GM08714 (cell line): ENCODE data around the gene DNTT.

Source experiments
- H3K4me3 ChIP-seq: fragments of 200-500 bp; sonication (Bioruptor generic); 2 replicates; pipeline ENCODE4 v1.5.1; 2014; ENCODE audit warnings: mild to moderate bottlenecking, low read length, inconsistent platforms
- ZNF274 ChIP-seq: IDR thresholded peaks from 2 replicates; pipeline ENCODE4 v1.6.1; 2012; ENCODE audit warnings: mild to moderate bottlenecking, low read depth, low read length

Gene DNTT

DNA sequence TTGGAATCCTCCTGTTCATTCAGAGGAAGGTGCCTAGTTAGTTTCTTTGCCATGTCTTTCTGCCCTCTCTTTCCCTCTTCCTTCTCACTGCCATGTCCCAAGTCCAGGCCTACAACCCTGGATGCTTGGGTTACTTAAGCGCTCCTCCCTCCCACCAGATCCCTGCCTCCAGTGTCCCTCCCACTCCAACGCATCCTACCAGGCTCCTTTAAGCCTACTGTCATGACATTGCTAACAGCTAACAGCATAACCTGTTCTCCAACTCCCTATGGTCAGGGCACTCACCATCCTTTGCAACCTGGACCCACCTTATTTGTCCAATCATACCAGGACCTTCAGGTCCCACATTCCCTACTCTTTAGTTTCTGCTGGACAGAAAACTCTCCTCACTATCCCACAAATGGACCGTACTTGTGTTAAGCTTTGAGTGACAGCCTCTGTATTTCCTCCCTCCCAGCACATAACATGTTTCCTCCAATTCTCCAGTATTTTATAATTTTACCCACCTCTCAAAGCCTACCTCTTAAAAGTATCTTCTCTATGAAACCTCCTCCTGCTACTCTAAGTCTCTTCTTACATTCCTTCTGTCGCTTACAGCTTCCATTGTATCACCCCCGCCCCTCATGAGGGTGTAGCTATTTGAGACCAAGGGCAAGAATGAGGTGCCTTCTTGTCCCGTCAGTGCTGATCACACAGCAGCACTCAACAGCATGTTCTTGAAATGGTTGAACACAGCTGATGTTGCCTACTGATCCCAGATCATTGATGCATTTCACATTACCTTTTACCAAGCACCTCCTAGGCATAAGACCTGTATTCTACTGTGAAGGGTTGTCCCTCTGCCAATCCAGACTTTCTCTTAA is 34.6 kb upstream of the DNTT start:
- peak overlapping the region; percentile 100 for H3K4me3 ChIP-seq
- TF ChIP-seq ZNF274 = no peak

DNA sequence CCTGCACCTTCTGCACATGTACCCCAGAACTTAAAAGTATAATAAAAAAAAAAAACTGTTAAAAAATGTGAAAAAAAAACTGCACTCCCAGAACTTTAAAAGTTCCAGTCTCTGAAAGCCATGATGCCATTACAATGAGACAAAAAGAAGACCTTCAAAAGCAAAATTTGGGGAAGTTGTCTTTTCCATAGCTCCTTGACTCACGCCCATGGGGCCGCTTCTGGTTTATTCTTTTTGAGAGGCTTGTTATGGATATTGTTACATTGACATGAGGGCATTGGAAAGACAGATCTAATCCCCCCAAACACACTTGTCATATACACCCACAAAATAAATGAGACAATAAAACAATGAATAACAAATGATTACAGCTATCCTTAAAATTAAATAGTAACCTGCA is 33.7 kb upstream of the DNTT start:
- peak overlapping the region; percentile 100 for H3K4me3 ChIP-seq
- no peak for TF ChIP-seq ZNF274

DNA sequence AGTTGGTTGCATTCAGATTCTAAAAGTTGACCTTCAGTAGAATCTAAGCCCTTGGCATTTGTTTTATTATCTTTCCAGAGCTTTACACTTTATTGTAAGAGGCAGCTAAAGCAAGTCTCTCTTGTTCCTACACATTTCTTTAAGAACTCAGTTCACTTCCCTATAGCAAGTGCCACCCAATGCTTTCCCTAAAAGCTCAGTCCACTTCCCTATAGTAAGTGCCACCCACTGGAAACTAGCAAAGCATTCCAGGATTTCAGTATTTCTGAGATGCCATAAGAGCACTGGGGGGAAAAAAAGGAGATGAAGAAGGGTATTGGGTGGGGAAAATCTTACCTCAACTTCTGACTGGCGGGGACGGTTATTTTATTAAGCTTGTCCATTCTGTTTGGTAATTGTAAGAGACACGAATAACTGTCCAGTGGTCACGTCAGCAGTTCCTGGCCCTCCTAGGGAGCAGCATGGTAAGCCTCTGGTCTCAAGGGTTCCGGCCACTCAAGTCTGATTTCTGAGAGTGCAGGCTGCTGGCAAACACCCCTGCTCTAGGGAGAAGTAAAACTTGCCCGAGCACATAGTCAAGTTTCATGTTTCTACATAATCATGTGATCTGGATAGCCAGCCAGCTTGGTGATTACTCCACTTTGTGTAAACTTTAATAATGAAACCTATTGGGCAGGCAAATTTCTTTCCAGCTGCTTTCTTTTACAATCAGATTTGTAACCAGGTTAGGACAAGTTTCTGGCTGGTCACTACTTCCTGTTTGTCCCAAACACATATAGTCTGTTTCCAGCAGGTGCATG is 33.0 kb upstream of the DNTT start, which contains the start of gene BLNK:
TSS of gene BLNK (minus strand) at position 554 of the 800 bp plus-strand sequence. CDS start at position 383, 171 bp downstream.
- peak within 1 kb of the TSS; percentile 100 for H3K4me3 ChIP-seq
- TF ChIP-seq ZNF274 = no peak

DNA sequence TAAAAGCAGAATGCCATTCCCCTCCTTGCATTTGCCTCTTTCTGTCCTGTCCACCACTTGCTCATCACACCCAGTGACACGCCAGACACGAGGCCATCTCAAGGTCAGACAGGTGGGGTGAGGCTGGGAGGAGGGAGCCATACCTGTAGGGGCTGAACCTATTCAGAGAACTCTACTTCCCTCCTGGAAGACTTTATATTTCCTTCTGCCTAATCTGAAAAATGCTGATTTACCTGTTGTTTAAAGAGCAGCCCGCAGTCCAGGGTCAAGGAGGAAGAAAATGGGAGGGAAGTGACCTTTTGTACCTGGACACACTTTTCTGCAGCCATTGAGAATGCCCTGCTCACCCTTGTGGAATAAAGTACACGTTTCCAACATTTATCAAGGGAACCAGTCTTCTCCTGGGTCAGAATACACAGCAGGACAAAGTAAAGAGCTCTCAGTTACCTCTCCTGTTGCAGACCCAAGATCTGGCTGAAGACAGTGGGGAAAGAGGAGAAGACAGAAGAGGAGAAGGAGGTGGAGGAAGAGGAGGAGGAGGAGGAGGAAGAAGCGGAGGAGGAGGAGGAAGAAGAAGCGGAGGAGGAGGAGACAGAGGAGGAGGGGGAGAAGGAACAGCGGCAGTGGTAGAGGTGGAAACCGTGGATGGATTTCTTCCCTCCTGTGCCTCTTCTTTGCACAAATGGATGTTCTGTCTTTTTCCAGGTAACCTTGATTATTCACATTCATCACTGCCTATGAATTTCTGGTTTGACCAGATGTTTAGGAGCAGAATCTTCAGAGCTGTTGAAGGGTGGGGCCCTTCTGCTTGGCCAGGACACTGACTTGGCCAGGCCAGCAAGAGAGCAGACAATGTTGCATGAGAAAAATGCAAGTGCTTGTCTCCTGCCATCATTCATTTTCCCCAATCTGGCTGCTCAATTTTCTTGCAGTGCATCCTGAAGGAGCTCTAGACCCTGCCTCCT is 31.6 kb upstream of the DNTT start:
- TF ChIP-seq ZNF274 = no peak
- peak overlapping the region; percentile 100; the same call in 1 of the 2 replicates for H3K4me3 ChIP-seq

GRCh38 chr10:96275685-96276418 is 28.4 kb upstream of the DNTT start:
- H3K4me3 ChIP-seq = no peak overlapping the region
- TF ChIP-seq ZNF274 = no peak

DNA sequence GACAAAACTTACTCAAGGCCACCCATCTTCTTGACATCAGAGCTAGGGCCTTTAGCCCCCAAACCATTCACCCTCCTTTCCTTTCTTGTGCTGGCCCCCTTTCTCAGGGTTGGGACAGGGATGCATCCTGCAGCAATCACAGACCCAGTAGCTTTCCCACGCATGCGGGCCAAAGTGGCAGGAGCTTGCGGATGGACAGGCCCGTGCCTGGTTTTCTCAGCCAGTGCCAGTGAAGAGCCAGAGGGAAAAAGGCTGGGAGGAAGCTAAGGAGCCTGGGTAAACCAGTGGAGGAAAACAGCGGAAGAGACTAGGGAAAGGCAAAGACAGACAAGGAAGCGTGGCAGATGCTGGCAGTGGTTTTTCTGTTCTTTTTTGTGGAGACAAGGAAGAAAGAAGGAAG is 27.8 kb upstream of the DNTT start:
- no peak for TF ChIP-seq ZNF274
- H3K4me3 ChIP-seq = no peak overlapping the region

GRCh38 chr10:96276831-96277230 is 27.4 kb upstream of the DNTT start:
- no peak for TF ChIP-seq ZNF274
- H3K4me3 ChIP-seq = no peak overlapping the region

- no peak overlapping the region for H3K4me3 ChIP-seq
- TF ChIP-seq ZNF274 = no peak
These were observed 25.0 kb upstream of the DNTT start for GRCh38 chr10:96279191-96279641.

- no peak overlapping the region for H3K4me3 ChIP-seq
- no peak for TF ChIP-seq ZNF274
These were observed 23.4 kb upstream of the DNTT start for GRCh38 chr10:96280859-96281258.

DNA sequence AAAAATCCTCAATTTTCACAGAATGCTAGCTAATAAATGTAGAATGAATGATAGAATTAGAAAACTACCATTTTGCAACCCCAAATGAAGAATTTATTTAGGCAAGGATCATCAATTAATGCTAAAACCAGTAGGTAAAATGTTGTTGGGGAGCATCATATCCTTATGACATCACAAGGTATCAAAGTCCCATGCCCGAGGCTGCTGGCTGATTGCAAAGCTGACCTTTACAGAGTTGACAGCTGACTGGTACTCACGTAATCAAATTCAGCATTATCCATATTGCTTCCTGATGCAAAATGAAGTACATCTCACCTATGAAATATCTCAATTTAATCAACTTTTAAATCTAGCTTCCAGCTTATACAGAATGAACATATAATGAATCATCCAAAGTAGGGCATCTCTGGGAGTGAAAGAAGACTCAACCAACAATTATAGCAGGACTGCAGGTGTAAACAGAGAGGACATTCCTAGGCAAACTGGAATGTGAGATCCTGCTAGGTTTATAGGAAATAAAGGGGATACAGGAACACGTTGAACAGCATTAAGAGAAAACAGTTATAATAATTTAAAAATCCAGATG is 22.7 kb upstream of the DNTT start:
- no peak for TF ChIP-seq ZNF274
- no peak overlapping the region for H3K4me3 ChIP-seq

DNA sequence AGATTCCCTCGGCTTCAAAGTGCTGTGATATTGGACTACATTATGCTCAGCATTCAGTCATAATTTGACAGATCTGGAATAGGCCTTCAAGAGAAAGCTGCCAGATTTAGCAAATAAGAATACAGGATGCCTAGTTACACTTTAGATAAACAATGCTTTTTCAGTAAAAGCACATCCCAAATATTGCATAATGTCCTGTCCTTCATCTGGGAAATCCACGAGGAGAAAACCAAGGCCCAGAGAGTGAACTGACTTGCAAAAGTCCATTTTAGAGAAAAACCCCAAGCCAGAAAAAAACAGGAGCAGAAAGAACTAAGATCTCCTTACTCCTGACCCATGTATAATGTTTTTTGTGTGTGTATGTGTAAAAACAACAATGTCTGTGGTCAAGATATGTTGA is 20.9 kb upstream of the DNTT start:
- no peak for TF ChIP-seq ZNF274
- H3K4me3 ChIP-seq = no peak overlapping the region

DNA sequence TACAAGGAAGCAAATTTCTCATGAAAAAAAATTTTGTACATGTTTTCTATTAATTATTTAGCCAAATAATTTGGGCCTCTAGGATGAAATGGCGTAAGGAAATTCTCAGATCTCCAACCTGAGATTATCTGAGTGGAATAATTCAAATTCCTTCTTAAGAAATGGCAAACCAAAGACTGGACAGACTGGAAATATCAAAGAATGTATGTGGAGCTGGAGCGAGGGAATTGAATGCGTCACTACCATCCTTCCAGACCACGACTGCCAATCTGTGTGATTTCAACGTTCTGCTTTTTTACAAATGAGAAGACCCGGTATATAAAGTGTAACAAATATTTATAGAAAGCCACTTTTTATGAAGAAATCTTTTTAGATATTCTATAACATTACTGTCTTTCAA is 20.5 kb upstream of the DNTT start:
- TF ChIP-seq ZNF274 = no peak

DNA sequence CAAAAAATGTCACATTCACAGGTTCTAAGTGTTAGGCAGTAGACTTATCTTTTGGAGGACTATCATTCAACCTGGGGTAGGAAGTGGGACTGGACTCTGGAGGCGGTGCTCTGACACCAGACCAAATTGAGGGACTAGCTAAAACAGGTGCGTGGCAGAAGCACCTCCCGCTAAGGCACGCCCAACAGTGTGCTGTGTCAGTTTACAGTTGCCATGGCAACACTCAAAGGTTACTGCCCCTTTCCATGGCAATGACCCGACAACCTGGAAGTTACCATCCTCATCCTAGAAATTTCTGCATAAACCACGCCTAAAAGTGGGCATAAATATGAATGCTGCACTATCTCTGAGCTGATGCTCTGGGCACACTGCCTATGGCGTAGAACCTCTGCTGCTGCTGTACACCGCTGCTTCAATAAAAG is 18.9 kb upstream of the DNTT start:
- H3K4me3 ChIP-seq = no peak overlapping the region
- no peak for TF ChIP-seq ZNF274

More for the DNA sequence above, 20.5 kb upstream of the DNTT start:
- no peak overlapping the region for H3K4me3 ChIP-seq
